ENCODE data around the gene SERPINA12.
"Not testable (repeated sequence)": the region's sequence is repeated elsewhere in the genome, so short reads cannot be mapped to it uniquely, and the experiment has no call there.

Gene SERPINA12

DNA sequence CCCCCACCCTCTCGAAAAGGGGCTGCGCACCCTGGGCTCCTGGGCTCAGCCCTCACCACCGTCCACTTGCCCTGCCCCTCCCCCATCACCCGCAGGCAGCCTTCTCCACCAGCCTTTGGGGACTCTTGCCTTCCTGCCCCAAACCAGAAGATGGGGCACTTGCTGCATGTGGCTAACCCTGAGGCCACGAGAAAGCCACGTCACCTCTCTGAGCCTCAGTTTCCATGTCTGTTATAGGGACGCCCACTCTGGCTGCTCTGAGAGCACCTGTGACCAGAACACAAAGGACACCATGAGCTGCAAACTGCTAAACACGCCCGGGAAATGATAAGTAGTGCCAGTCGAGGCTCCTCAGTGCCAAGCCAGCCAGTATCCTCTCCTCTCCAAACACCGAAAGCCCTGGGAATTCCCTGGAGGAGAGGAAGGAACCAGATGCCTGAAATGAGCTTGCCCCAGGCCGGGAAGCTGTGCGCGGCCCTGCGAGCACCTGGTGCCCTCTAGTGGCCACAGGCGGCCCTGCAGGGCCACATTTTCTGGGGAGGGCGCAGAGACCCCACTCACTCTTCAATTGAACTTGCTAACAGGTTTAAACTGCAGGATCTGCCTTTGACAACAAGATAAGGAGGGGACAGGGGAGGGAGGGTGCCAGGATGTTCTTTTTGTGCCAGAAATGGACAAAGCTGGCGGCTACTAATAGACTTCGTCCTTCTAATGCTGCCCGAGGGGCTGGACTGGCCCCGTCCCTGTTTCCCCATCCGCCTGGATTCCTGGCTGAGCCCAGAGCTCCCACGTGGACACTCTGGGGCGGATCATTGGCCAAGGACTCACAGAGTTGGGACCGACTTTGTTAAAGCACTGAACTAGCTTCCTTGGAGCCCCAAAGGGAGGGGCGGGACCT, 23.1 kb downstream of the SERPINA12 start:
- no peak for FAIRE-seq

GRCh38 chr14:94484481-94484880, 24.8 kb downstream of the SERPINA12 start:
- no peak for FAIRE-seq

DNA sequence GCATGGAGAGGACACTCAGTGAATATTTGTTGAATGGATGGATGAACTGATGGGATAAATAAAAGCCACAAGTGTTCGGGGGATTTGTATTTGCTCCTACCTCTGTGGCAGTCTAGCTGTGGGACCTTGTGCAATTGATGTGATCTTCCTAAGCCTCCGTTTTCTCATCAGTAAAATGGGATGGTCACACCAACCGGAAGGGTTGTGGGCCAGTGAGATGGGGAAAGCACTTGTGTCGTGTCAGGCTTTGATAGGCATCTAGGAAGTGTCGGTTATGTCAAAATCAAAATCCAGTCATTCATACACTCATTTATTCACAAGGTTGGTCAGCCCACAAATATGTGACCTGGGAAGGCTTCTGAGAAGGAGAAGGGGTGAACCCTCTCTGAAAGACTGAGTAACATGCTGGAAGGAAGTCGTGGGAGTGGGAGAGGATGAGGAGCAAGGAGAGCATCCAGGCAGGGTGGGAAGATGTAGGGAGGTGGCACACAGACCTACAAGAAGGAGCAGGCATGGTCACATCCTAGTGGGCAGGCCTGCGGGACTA, 25.5 kb downstream of the SERPINA12 start:
- no peak for FAIRE-seq

- no peak for FAIRE-seq
These were observed 26.2 kb downstream of the SERPINA12 start for GRCh38 chr14:94483071-94483451.

GRCh38 chr14:94482132-94483070, 26.9 kb downstream of the SERPINA12 start:
- FAIRE-seq: not testable (repeated sequence)

DNA sequence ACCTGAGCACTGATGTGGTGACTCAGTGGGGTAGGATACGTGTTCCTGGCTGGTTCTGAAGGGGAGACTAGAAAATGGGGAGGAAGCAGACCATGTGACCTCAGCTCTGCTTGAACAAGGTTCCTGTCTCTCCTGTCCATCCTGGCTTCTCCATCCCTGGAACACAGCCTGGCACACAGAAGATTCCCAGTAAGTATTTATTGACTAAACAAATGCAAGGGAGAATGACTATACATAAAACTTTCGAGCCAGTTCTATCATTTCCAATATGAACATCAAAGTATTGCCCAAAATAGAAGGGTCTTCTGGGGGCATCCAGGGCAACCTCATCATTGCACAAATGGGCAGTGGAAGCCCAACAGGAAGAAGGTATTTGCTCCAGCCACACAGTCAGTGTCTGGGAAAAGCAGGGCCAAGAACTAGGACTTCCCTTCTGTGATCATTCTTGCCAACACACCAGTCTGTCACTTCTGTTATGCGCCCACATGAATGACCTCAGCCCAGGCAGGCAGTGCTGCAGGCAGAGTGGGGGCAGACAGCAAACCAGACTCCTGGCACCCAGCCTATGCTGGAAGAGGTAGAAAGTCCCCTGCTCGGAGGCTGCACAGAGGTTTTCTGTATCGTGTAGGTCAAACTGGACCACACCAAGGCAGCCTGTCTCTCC, 27.7 kb downstream of the SERPINA12 start:
- no peak for FAIRE-seq

DNA sequence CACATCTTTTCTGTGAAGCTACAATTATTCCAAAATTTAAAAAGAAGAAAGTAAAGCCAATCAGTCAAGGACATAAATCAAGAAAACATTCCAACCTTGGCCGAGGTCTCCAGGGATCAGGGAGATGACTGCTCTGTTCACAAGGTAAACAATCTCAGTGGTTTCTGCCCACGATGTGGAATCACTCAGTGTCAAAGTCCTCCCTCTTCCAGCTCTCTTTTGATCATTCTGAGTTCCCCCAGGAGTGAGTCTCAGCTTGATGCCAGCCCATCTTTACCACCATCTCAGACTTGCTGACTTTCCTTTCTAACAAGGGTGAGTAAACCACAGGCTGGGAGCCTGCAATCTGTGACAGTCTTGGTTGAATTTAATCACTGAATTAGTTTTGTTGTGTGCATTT, 28.5 kb downstream of the SERPINA12 start:
- no peak for FAIRE-seq

- FAIRE-seq: no peak
These were observed 30.8 kb downstream of the SERPINA12 start for GRCh38 chr14:94478420-94478819.

- FAIRE-seq: no peak
These were observed 33.2 kb downstream of the SERPINA12 start, which contains the start of gene SERPINA9 for GRCh38 chr14:94476023-94476422. SERPINA9 (minus strand) TSS chr14:94476197; CDS start chr14:94469840, 6,357 bp downstream.

- no peak for FAIRE-seq
These were observed 34.7 kb downstream of the SERPINA12 start for GRCh38 chr14:94474581-94475031.

DNA sequence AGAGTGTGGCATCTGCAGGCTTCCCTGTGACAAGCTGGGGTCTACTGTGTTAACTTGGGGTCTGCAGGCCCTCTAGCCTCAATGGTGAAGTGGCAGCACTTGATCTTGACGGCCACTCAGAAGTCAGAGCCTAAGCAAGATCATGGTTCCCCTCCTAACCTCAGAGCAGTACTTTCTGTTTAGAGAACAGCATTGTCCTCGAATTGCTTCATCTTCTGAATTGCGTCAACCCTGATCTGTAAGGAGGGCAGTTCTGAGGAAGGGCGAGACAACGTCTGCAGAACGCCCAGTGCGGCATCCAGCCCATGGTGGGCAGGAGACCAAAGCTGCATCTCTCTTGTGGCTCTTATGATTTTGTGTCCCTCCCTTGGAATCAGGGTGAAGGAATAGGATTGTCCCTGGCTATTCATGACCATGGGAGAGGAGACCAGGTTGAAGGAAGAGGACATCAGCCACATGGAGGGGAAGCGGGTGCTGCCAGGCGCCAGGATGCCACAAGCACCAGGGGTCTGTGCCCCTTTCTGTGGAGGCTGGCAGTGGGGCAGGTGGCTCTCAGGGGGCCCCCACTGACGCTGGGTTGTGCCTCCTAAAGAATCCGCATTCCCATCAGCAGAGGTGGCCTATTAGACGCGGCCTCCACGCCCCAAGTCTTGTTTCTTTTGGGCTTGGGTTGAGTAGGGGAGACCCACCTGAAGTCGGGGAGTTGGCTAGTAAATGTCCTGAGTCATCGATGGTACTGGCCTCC, 35.4 kb downstream of the SERPINA12 start:
- FAIRE-seq: no peak

DNA sequence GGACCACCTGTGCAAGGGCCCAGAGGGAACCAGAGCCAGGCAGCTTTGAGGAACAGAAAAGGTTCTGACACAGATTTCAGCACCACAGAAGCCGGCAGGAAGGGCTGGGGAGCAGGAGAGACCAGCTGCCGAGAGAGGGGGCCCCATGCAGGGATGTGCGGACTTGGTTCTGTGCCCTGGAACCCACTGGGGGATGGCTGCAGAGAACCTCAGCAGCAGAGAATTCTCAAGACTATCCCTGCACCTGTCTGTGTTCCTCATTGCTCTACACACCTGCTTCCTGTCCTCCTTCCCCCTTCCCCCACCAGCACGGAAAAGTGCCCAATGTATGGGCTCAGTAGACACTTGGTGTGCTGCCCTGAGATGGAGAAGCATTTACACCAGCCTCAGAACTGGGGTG, 36.4 kb downstream of the SERPINA12 start:
- no peak for FAIRE-seq

- FAIRE-seq: no peak
These were observed 38.2 kb downstream of the SERPINA12 start for GRCh38 chr14:94471045-94471444.

GRCh38 chr14:94470311-94470710, 39.0 kb downstream of the SERPINA12 start:
- FAIRE-seq: no peak

- FAIRE-seq: no peak
These were observed 40.0 kb downstream of the SERPINA12 start for GRCh38 chr14:94469261-94469660.

- no peak for FAIRE-seq
These were observed 41.3 kb downstream of the SERPINA12 start for GRCh38 chr14:94467728-94468520.

DNA sequence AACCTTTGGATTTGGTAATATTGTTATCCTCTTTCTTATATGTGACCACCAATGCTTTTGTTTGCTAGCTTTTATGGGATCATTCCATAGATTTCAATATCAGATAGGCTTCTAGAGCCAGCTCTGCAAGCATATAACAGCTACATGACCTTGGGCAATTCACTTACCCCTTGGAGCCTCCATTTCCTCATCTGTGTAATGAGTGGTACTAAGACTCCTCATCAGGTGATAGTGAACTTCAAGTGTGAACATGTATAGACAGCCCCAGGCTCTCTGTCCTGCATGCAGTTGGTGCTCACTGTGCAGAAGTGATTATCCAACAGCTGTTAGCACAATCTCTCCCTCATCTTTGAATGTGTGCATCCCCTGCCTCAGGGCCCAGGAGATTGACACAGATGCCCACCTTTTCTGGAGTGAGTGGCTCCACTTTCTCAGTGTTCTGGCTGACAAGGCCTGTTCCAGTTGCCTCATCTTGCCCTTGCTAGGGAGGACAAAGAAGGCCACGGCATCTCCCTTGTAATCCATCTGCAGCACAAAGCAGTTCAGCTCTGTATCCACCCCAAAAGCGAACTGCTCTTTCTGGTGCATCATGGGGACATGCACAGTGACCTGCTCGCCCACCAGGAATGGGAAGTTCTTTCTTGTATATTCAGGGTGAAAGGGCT, 42.4 kb downstream of the SERPINA12 start:
- no peak for FAIRE-seq

DNA sequence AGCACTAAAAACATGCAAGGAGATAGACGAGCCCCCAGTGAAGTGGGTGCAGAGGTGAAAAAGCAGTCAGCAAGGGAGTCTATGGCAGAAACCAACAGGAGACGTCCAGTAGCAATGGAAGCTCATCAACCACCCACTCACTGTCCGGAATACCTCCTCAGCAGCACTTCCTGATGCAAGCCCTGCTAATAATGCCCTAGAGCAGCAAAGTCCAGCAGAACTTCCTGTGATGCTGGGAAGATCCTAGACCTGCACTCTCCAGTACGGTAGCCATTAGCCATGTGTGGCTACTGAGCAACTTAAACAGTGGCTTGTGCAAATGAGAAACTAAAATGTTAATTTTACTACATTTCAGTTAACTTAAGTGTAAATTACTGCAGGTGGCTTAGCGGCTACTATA, 44.2 kb downstream of the SERPINA12 start:
- FAIRE-seq: no peak

- no peak for FAIRE-seq
These were observed 45.0 kb downstream of the SERPINA12 start for GRCh38 chr14:94464290-94464689.
